DMS114 treated with DMSO at 0.1 percent for 48 hours (cell line): ENCODE results near the gene MYL4.
"Not testable (repeated sequence)": the region's sequence is repeated elsewhere in the genome, so short reads cannot be mapped to it uniquely, and the experiment has no call there.

ENCODE experiments used
- DNase-seq: peaks from one replicate; lab custom pipeline; 2025; ENCODE audit not compliant: unreplicated experiment; lab: John Stamatoyannopoulos, UW

MYL4 gene

DNA sequence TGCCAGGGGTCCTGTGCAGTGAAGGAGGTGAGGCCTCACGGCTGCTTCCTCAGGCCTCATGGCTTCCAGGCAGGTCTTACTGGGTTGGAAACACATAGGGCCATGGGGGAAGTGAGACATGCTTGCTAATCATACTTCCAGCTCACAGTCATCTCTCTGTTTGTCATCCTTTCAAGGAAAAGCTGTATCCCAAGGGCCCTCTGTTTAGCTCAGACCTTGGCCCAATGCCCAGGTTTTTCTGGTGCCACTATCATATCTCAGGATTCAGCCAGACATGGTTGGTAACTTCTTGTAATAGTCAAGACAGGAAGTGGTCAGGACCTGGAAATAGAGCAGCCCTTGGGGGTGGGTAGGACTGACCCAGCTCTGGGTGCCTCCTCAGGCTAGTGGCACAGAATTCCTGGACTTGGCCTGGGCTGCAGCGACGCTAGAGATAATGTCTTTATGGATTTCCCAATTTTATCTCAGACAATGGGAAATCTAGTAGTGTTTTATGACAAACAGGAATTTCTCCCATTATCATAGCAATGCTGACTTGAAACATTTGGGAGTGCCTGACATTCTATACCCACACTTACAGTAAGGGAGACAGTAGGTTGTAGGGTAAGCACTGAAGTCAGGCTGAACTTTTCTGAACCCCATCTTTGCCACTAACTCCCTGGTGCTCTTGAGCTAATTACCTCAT, 31.0 kb downstream of the MYL4 start:
- no peak for DNase-seq

DNA sequence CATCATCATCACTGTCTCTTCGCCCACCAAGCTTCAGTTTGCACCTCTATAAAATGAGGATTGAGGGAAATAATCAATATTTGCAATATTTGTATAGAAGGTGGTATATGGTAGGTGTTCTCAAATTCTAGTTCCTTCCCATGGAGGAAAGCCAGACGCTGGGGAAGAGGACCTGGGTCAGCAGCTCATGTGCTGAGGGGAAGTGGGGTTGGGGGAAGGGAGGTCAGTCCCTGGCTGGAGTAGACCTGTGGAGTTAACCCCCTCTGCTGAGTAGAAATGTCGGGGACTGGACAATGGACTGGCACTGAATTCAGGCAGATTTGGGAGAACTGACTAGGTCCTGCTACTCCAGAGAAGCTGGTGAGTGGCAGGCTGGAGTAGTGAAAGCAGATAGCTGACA, 31.7 kb downstream of the MYL4 start:
- DNase-seq: no peak

DNA sequence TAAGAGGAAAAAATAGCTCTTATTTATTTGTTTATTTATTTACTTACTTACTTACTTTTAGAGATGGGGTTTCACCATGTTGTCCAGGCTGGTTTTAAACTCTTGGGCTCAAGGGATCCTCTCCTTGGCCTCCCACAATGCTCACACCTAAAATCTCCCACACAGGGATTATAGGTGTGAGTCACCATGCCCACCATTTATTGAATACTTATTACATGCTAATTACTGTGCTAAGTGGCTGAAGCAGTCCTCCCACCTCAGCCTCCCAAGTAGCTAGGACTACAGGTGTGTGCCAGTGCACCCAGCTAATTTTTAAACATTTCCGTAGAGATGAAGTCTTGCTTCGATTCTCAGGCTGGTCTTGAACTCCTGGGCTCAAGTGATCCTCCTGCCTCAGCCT, 33.5 kb downstream of the MYL4 start:
- no peak for DNase-seq

DNA sequence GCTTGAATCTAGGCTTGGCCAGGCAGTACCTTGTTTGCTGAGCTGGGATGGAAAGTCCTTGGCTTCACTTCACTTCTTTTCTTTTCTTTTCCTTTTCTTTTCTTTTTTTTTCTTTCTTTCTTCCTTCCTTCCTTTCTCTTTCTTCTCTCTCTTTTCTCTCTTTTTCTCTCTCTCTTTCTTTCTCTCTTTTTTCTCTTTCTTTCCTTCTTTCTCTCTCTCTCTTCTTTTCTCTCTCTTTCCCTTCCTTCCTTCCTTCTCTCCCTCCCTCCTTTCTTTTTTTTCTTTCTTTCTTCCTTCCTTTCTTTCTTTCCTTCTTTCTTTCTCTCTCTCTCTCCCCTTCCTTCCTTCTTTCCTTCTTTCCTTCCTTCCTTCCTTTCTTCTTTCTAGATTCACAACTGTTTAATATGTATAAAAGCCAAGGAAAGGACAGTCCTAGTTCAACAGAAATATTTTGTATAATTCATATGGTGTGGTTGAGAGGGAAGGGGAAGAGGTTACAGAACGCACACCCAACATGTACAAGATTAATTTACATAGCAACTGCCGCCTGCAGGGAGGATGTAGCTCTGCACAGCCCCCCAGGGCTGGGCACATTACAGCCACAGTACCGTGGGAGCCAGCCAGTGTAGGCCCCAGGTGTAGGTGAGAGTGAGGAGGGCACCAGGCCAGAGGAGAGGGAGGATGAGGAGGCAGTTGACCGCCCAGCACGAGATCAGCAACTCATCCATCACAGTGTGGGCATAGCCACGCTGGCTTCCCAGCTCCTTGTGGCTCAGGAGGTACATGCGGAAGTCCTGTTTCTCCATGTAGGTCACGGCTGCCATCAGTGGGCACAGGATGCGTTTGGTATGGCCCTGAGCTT, 34.8 kb downstream of the MYL4 start:
- DNase-seq: no peak

DNA sequence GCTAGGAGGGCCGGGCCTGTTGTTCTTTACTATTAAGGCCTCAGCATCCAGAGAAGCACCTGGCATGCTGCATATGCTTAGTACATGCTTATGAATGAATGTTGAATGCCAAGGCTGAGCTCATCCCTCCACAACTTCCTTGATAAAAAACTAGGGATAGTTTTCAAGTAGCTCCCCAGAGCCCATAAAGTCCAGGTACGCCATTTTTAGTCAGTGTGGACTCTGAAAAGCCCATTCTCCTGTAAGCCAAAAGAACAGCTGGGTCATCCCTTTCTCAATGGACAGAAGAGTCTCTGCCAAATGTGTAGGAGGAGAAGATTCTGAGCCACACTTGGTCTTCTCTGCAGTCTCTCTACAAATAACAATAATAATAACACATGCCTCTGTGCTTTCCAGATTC, 35.5 kb downstream of the MYL4 start:
- DNase-seq: no peak

DNA sequence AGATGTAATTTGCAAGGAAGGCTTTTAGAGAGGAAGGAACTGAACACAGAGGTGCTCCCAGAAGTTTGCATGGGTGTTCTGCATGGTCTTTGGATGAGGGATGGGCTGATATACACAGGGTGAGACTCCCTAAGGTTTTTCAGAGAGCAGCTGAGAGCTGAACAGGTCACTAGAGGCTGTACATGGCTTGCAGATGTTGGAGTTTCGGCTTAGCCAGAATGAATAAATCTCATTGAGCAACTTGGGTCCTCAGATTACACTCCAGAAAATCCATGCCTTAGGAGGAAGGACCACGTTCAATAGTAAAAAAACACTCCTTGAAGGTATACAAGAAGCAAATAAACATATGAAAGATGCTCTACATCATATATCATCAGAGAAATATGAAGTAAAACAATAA, 37.0 kb downstream of the MYL4 start:
- DNase-seq: no peak

DNA sequence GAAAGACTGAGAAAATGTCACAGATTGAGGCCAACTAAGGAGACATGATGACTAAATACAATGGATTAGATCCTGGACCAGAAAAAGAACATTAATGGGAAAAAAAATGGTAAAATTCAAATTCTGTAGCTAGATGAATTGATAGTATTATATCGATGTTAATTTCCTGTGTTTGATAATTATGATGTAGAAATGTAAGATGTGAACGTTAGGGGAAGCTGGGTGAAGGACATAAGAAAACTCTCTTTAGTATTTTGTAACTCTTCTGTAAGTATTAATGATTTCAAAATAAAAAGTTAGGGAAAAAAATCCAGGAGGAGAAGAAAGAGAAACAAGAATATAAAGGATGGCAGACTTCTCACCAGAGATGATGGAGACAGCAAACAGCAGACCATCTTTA, 41.7 kb downstream of the MYL4 start:
- no peak for DNase-seq

DNA sequence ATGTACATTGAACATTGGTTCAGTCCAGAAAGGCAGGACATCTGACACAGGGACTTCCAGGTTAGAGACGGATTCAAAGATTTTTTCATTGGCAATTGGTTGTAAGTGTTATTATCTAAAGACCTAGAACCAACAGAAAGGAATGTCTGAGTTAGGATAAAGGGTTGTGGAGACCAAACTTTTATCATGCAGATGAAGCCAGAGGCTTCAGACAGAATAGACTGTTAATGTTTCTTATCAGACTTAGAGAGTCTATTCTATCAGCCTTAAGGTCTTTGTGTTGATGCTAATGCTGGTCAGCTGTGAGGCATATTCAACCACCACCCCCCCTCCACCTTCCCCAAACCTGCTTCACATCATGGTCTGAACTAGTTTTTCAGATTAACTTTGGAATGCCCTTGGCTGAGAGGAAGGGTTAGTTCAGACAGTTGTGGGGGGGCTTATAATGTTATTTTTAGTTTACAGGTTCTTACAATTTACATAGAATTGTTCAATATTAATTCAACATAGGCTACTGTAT, 42.3 kb downstream of the MYL4 start:
- DNase-seq: no peak

DNA sequence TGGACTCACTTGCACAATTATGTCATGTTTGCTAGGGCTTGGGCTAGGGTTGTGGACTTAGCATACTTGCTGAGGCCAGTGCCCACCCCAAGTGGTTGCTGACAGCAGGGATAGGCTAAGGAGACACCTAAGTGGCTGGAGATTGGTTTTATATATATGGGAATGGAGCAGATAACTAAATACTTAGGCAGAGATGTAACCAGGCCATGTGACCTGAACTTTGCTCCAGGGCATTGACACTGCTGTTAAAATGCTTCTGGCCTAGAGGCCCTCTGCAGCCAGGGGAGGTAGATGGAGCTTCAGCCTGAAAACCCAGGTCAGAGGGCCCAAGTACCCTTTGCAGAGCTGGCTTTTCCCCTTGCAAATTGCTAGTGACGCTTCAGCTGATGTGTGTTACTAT, 43.1 kb downstream of the MYL4 start:
- DNase-seq: no peak

DNA sequence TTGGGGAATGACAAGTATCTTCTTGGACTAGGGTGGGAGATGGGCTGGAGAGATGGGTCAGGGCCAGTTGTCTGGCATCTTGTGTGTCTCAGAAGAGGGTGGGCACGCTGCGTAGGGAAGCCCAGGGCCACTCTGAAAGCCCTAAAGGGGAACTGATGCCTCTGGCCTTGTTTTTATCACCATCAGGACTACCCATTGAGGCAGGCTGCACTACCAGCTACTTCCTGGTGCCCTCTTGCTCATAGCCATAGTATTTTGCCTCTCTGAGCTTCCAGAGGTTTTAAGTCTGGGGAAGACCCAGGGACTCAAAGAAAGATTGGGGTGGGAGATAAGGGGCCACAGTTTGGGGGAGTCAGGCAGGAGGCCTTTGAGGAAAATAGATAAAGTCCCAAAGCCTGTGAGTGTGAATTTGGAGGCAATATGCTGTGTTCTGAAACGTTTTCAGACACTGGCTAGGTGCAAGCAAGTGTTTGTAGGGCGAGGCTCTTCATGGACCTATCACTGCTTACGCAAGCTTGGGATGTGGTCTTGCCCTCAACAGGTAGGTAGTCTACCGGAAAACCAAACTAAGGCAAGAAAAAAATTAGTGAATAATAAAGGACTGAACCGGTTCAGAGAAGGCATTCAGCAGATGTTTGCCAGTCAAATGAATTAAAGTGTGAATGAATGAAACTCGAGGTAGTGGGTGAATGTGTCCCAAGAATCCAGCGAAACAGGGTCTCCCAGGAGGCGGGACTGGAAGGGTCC, 43.8 kb downstream of the MYL4 start:
- no peak for DNase-seq

DNA sequence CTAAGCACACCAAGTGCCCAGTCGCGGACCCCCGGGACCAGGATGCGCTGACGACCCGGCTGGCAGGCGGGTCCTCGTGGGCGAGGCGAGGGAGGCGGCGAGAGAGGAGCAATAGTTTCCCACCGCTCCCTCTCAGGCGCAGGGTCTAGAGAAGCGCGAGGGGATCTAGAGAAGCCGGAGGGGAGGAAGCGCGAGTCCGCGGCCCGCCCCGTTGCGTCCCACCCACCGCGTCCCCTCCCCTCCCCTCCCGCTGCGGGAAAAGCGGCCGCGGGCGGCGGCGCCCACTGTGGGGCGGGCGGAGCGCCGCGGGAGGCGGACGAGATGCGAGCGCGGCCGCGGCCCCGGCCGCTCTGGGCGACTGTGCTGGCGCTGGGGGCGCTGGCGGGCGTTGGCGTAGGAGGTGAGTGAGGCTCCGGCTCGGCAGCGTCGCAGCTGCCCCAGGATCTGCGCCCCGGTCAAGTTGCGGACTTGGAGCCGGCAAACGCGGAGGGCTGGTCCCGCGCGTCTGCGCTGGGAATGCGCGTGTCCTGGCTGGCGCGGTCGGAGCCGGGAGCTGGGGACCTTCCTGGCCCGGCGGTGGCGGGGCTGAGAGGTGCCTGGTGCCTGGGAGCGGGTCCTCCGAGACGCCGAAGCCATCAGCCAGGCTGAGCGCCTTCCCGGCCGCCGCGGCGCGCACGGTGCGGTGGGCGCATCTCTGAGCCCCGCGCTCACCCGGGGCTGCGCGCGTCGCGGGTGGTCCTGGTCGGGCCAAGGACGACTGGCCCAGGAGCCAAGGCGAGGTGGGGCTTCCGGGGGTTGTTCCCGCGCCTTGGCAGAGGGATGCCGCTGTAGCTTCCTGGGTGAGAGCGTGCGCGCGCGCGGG, 44.6 kb downstream of the MYL4 start, which contains the start of gene ITGB3:
Gene ITGB3, plus strand, starts transcription at position 287 of the 862 bp plus-strand sequence. Its CDS starts 35 bp downstream, at position 322.
- DNase-seq: peak; percentile 24

DNA sequence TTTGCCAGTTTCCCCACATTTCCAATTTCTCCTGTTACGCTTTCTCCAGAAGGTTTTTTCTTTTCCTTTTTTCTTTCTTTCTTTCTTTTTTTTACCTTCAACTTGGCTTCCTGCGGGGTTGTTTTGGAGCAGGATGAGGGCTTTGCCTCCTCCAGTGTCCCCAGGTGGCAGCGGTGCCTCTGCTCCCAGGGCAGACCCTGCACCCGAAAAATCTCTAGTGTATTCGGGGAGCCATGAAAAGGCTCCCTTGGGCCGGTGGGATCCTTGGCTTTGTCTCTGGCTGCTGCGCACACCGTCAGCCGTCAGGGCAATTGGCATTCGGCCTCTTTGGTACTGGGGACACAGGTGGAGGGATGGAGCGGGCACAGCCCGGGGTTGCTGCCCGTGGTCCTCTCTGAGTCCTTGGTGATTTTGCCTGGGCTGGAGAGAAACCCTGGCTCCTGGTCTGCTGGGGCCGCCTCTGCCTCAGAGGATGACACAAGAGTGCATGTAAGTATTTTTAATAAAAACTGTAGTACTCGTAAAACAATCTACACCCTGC, 45.3 kb downstream of the MYL4 start:
- no peak for DNase-seq

DNA sequence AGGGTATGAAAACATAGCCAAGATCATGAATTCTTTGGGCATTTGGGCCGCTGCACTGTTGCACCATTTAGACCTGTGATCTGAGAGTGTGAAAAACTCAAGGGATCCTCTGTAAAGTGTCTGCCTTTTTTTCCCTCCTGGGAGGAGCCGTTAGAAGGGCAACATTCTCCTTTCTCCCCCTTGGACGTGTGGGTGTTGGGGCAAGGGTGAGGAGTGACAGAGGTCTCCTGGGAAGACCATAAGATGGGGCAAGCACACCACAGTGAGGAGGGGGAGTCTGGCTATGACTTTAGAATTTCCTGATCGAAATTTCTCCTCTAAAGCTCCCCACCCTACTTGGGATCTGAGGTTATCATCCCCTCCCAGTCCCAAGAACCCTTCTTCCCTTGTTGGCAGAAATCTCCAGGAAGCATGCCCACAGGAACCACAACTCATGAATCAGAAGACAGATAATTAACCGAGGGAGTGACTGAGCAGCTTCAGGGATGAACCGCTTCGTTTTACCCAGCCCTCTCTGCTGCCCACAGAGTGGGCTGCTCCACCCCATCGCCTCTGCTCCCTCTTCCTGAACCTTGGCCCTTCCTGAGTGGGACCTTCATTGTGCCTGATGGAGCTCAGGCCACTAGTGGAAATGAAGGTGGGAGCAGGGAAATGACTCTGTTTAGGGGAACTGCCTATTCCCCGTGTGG, 48.6 kb downstream of the MYL4 start:
- no peak for DNase-seq

DNA sequence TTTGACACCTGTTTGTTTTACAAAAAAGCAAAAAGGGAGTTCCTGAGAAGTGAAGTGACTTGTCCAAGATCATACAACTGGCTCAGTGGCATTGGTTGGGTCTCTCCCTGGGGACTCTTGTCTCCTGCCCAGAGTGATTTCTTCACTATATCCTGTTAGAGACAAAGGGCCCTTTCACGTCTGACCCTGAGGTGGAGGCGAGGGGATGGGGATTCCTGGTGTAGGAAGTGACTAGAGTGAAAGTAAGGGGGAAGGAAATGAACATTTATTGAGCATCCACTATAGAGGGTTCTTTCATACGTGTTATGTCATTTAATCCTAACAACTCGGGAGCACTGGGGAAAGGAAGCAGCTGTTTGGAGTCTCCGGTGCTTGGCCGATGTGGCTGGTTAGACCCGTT, 53.4 kb downstream of the MYL4 start:
- DNase-seq: no peak

DNA sequence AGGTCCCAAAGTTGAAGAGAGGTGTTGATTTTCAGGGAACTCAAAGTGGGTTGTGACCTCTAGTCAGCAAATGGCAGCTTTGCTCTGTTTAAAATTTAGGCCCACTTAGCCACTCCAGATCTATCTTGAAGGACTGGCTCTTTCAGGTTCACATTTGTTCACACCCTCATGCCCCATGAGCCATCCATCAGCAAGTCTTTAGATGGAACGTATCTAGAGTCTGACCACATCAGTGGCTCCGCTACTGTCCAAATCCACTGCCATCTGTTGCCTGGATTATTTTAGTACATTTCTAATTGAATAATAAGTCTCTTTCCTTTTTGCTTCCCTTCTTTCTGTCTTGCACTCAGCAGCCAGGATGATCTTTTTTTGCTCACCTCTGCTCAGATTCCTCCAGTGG, 55.0 kb downstream of the MYL4 start:
- DNase-seq: no peak

DNA sequence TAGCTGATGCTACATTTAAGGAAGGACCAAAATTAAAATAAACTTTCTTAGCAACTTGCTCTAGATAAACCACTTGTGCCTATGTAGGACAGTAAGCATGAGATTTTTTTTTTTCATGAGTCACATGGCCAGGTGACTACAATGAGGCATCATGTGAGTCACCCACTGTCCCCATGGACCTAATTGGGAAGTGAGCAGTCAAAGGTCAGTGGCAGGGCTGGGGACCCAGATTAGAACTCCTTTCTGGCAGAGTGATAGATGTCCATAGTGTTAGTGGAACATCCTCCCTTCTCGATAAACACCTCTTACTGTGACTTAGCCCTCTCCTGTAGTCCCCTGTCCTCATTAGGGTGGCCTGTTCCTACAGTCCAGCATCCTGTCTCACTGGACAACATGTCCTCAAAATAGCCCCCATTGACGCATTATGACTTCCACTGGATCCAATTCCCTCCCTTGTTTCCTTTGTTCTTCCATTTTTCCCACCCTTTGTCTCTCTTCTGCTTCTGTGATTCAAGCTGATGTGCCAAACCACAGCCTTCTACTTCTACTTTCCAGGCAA, 56.9 kb downstream of the MYL4 start:
- no peak for DNase-seq

DNA sequence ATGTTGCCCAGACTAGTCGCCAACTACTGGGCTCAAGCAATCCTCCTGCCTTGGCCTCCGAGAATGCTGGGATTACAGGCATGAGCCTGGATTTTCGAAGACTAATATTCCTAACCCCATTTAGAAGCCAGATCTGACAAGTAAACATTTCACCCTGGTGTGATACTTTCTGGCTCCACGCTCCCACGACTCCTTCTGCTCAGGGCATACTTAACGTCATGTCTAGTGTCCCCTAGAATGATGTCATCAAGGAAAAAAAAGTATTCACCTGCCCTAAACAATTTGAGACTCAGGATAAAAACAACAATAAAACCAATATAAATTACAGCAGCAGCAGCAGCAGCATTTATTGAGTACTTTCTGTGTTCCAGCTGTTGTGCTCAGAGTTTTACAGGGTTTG, 57.6 kb downstream of the MYL4 start:
- no peak for DNase-seq

DNA sequence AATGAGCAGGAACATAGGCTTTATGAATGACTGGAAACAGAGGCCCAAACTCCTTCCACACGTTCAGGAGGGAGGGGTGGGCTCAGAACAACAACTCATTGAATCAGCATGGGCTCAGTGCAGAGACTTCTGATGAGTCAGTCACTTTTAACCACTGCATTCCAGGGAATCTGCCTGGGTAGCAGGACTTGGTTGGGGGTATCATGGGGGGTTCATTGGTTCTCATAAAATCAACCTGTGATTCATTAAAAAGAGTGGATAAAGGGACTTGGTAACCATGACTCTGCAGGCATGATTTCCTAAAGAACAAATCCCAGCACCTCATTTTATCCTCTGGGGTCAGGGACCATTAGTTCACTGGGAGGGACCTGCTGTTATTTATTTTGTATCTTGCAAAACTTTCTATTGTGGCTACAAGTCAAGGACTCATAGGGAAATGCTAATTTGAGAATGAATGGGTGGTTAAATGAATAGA, 58.2 kb downstream of the MYL4 start:
- no peak for DNase-seq

DNA sequence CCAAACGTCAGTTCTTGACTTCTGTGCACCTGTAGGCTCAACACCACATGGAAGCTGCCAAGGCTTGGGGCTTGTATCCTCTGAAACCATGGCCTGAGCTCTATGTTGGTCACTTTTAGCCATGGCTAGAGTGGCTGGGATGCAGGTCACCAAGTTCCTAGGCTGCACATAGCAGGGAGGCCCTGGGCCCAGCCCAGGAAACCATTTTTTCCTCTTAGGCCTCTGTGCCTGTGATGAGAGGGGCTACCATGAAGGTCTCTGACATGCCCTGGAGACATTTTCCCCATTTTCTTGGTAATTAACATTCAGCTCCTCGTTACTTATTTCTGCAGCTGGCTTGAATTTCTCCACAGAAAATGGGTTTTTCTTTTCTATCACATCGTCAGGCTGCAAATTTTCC, 59.8 kb downstream of the MYL4 start:
- not testable (repeated sequence) for DNase-seq
